ACC112 (cell line): Measurements from ENCODE around the gene TAF5L.
A peak's percentile ranks its signal among the peaks of the same experiment; 100 is the strongest.

ENCODE experiments used
- H2AFZ ChIP-seq: fragments of 200-600 bp; sonication (generic); one replicate; pipeline ENCODE4 v1.6.0; 2017; ENCODE audit warnings: antibody characterized with exemption, low read length; ENCODE audit not compliant: unreplicated experiment
- H3K27ac ChIP-seq: fragments of 200-600 bp; sonication (generic); 2 replicates; pipeline ENCODE4 v1.5.1; 2014; ENCODE audit warnings: low read depth, mild to moderate bottlenecking, antibody characterized with exemption, low read length, moderate library complexity
- H3K27me3 ChIP-seq: fragments of 200-600 bp; sonication (generic); 2 replicates; pipeline ENCODE4 v1.6.1; 2014; ENCODE audit warnings: mild to moderate bottlenecking, antibody characterized with exemption, low read length, moderate library complexity, mixed read lengths; ENCODE audit not compliant: insufficient read depth
- H3K36me3 ChIP-seq: fragments of 200-600 bp; sonication (generic); 2 replicates; pipeline ENCODE4 v1.6.1; 2016; ENCODE audit warnings: mild to moderate bottlenecking, antibody characterized with exemption, low read length, moderate library complexity, mixed read lengths; ENCODE audit not compliant: insufficient read depth
- H3K4me1 ChIP-seq: fragments of 200-600 bp; sonication (generic); one replicate; pipeline ENCODE4 v1.6.1; 2016; ENCODE audit warnings: low read length, mixed read lengths; ENCODE audit not compliant: insufficient read depth, unreplicated experiment, control insufficient read depth
- H3K4me3 ChIP-seq: fragments of 200-600 bp; sonication (generic); 2 replicates; pipeline ENCODE4 v1.5.1; 2014; ENCODE audit warnings: mild to moderate bottlenecking, low read depth, low read length
- H3K79me2 ChIP-seq: fragments of 200-600 bp; sonication (generic); one replicate; pipeline ENCODE4 v1.6.0; 2016; ENCODE audit warnings: low read length; ENCODE audit not compliant: control insufficient read depth, unreplicated experiment, insufficient read depth

Gene TAF5L

DNA sequence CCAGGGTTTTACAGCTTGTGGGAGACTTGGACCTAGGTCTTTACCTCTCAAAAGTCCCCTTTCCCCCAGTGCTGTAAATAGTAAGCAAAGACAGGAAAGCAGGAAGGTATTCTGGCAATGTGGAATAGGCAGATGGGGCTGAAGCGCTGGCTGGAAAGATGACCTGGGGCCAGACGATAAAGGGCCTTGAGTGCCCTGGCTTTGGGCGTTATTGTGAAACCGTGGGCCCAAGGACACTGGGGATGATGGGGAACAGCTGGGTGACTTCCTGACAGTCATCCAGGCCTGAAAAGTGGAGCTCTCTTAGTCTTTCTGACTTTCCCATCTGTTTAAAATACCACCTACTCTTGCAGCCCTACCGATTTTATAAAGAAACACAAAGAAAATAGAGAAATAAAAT lies 16.5 kb upstream of the TAF5L start:
- Histone ChIP-seq H3K27ac (no peak overlapping the region), H3K79me2 (peaks cover 15% of the 10 kb centered on the region), H3K4me1 (no peaks in the 10 kb centered on the region), H2AFZ (no peak overlapping the region), H3K4me3 (no peak overlapping the region), H3K27me3 (no peaks in the 10 kb centered on the region), H3K36me3 (no peaks in the 10 kb centered on the region)

DNA sequence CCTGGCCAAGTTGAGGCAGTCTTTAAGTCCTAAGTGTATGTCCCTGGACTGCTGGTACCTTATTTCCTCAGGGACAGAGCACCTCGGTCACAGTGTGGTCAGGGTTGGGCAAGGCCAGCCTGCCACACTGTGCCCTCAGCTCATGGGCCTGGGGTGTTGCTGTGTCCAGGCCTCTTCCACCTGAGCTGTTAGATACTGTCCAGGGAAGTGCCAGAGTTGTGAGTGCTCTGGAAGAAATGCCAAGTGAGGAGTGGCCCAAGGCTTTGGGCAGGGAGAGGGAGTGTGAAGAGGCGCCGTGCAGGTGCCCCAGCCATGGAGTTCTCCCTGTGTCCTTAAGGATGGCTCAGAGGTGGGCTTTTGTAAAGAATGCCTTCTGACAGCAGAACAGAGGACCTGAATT lies 15.4 kb upstream of the TAF5L start:
- peaks cover 18% of the 10 kb centered on the region for H3K79me2 ChIP-seq
- H3K4me3 ChIP-seq = no peak overlapping the region
- H3K27me3 ChIP-seq = no peaks in the 10 kb centered on the region
- H3K36me3 ChIP-seq = peaks cover 8% of the 10 kb centered on the region; the same call in 1 of the 2 replicates
- H2AFZ ChIP-seq = no peak overlapping the region
- H3K27ac ChIP-seq = no peak overlapping the region
- no peaks in the 10 kb centered on the region for H3K4me1 ChIP-seq

DNA sequence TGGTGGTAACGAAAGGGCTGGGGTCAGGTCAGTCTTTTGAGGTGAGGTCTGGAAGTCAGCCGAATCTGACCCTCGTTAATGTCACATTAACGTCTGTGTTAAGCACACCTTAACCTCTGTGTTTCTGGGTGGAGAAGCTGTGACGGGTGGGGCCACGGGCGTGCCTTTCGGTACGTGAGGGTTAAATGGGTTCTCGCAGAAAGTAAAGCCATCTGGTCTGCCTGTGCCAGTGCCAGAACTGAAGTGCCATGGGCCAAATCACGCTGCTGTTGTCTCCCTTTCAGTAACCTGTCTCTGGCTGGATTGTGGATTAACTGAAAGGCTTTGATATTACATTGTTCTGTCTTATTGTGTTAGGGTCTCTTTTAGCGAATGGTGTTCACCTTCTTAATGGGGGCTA lies 14.5 kb upstream of the TAF5L start:
- H3K4me3 ChIP-seq = no peak overlapping the region
- H3K79me2 ChIP-seq = peaks cover 19% of the 10 kb centered on the region
- H3K27ac ChIP-seq = no peak overlapping the region
- no peaks in the 10 kb centered on the region for H3K27me3 ChIP-seq
- peaks cover 8% of the 10 kb centered on the region; the same call in 1 of the 2 replicates for H3K36me3 ChIP-seq
- no peaks in the 10 kb centered on the region for H3K4me1 ChIP-seq
- H2AFZ ChIP-seq = no peak overlapping the region

DNA sequence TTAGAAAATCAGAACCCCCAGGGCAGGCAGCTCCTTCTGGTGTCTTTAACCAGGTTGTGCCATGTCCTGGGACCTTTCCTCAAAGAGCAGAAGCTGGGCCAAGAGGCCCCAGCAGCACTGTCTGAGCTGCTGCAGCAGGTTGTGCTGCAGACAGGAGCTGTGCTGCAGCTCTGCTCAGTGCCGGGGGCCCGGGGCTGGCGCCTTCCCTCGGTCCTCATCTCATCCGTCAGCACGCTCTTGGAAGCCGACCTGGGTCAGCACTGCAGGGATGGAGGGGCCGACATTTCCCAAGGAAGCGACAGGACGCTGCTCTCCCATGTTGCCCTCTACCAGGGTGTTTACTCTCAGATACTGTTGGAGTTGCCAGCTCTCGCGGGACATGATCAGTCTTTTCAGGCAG lies 11.8 kb upstream of the TAF5L start:
- H3K4me3 ChIP-seq = no peak overlapping the region
- peaks cover 8% of the 10 kb centered on the region; the same call in 1 of the 2 replicates for H3K36me3 ChIP-seq
- no peaks in the 10 kb centered on the region for H3K4me1 ChIP-seq
- peaks cover 27% of the 10 kb centered on the region for H3K79me2 ChIP-seq
- H3K27ac ChIP-seq = no peak overlapping the region
- H2AFZ ChIP-seq = no peak overlapping the region
- no peaks in the 10 kb centered on the region for H3K27me3 ChIP-seq

DNA sequence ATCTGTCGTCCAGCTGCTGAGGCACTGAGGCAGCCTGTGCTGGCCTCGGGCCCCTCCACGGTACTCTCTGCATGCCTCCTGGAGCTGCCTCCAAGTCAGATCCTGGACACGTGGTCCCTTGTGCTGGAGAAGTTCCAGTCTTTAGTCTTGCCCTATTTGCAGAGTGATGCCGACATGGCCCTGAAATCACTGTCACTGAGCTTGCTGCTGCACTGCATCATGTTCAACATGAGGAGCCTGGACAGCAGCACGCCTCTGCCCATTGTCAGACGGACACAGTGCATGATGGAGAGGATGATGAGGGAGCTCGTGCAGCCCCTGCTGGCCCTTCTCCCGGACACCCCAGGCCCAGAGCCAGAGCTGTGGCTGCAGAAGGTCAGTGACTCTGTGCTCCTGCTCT lies 10.1 kb upstream of the TAF5L start:
- Histone ChIP-seq H3K4me3 (no peak overlapping the region), H3K27ac (no peak overlapping the region), H3K4me1 (no peaks in the 10 kb centered on the region), H3K79me2 (peaks cover 36% of the 10 kb centered on the region), H3K27me3 (no peaks in the 10 kb centered on the region), H3K36me3 (peaks cover 8% of the 10 kb centered on the region), H2AFZ (no peak overlapping the region)

DNA sequence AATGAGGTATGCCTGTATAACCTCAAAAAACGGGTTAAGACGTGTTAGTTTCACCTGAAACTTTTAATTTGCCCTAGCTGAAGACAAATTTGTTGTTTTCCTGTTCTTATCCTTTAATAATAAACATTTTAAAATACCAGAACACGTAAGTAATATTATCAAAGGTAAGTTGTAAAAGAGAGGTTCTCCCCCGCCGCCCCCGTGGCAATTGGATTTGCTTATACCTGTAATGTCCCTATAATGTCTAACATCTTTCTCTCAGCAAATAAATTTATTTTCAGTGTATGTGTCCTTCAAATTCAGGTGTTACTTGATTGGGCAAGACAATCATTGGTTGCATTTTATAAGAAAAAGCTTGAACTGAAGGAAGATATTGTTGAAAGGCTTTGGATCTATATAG lies 6.0 kb upstream of the TAF5L start:
- no peak overlapping the region for H3K27ac ChIP-seq
- H3K36me3 ChIP-seq = peaks cover 14% of the 10 kb centered on the region
- H3K27me3 ChIP-seq = no peaks in the 10 kb centered on the region
- peaks cover 7% of the 10 kb centered on the region for H3K4me1 ChIP-seq
- peaks cover 60% of the 10 kb centered on the region for H3K79me2 ChIP-seq
- no peak overlapping the region for H2AFZ ChIP-seq
- no peak overlapping the region for H3K4me3 ChIP-seq

DNA sequence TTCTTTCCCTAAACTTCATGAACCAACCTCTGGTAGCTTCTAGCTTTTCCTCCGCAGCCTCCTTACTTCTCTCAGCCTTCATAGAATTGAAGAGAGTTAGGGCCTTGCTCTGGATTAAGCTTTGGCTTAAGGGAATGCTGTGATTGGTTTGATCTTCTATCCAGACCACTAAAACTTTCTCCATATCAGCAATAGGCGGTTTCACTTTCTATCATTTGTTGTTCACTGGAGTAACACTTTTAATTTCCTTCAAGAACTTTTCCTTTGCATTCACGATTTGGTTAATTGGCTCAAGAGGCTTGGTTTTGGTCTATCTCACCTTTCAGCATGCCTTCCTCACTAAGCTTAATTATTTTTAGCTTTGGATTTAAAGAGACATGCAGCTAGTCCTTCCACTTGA lies 5.2 kb upstream of the TAF5L start:
- peaks cover 64% of the 10 kb centered on the region for H3K79me2 ChIP-seq
- peaks cover 6% of the 10 kb centered on the region for H3K36me3 ChIP-seq

DNA sequence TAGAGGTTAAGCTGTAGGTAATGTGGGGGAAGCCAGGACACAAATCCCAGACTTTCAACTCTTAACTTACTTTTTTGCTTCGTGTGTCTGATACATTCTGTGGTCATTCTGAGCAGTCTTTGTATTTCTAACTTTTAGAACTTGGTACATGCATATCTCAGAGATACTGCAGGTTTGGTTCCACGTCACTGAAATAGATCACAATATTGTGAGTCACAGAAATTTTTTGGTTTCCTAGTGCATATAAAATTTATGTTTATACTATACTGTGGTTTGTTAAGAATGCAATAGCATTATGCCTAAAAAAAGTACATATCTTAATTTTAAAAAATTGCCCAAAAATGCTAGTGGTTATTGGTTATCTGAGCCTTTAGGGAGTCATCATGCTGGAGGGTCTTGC lies 3.3 kb upstream of the TAF5L start:
- Histone ChIP-seq H3K4me3 (no peak overlapping the region), H3K36me3 (peaks cover 6% of the 10 kb centered on the region), H3K79me2 (peaks cover 73% of the 10 kb centered on the region)

More for the DNA sequence above, 5.2 kb upstream of the TAF5L start:
- Histone ChIP-seq H3K27ac (no peak overlapping the region), H2AFZ (no peak overlapping the region), H3K27me3 (no peaks in the 10 kb centered on the region), H3K4me1 (peaks cover 7% of the 10 kb centered on the region), H3K4me3 (no peak overlapping the region)

DNA sequence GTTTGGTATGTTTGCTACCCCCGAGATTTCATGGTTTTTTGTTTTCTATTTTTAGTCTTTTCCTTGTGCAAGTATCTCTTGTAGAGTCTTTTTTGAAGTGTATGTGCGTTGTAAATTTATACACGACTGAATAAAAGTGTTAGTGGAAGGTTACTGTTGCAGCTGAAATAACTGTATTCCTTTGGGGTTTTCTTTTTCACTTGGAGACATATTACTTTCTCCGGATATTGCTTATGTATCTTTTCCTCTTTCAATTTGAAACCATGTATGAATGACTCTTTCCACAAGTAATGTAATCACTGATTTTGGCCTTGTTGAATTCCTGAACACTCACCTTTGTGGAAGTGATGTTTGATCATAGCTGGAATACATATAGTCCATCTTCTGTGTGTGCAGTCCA lies 1.1 kb upstream of the TAF5L start:
- peaks cover 6% of the 10 kb centered on the region for H3K36me3 ChIP-seq
- H3K27ac ChIP-seq = no peak overlapping the region
- peak overlapping the region; percentile 89 for H3K4me3 ChIP-seq
- peaks cover 84% of the 10 kb centered on the region for H3K79me2 ChIP-seq
- peaks cover 16% of the 10 kb centered on the region for H3K4me1 ChIP-seq
- H2AFZ ChIP-seq = peak overlapping the region; percentile 95
- no peaks in the 10 kb centered on the region for H3K27me3 ChIP-seq

More for the DNA sequence above, 3.3 kb upstream of the TAF5L start:
- Histone ChIP-seq H3K27ac (no peak overlapping the region), H3K27me3 (no peaks in the 10 kb centered on the region), H3K4me1 (peaks cover 12% of the 10 kb centered on the region), H2AFZ (no peak overlapping the region)

DNA sequence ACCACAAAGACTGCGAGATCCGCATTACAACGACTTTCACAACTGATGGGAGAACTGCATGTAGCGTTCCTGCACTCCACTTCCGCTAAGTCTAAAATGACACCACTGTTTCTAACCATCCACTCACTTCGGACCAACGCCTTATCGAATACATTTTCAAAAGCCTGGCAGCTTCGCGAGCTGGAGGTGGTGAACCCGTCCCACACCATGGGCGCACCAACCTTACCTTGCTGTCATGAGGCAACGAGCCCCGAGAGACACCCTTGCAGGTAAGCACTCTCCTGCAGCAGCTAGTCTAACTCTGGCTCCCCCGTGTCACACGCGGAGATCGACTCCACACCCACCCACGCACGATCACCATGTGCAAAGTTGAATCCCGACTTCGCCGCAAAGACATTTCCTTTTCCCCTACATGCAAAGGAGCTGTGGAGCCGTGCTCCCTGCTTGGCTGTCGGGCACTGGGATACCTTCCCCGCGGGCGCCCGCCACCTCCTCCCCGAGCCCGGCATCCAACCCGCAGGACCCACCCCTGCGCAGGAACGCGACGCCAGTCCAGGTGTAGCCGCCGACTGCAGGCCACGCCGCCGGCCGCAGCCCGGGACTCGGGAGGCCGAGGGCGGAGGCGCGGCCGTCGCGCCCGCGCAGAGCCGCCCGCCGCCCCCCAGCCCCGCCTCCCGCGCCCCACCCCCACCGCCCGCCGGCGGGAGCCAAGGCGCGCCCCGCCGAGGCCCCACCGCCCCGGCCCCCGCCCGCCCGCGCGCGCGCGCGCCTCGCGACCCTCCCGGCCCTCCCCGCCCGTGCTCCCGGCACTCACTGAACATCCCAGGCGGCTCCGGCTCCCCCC lies 629 bp downstream of the TAF5L start:
- H3K4me1 ChIP-seq = peaks cover 22% of the 10 kb centered on the region
- peak overlapping the region; percentile 31 for H3K27ac ChIP-seq
- peaks cover 86% of the 10 kb centered on the region for H3K79me2 ChIP-seq

DNA sequence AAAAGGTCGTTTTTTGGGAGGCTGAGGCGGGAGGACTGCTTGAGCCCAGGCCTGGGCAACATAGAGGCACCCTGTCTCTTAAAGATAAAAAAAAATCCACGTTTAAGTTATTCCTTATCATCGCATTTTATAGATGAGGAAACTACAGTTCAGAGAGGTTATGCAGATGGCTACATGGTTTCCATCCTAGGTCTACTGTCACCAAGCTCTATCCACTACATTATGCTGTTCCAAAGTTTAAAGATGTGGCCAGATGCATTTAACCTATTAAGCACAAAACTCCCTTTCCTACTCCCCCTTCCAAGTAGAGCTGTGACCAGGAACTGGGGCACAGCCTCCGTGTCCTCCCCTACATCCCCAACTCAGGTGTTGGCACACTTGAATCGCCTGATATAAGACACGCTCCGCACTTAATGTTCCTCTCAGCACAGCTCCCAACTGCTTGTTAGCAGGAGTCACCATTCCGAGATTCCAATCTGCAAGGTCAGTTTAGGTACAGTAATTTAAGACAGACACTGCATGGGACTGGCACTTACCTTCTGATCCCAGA lies 1.3 kb downstream of the TAF5L start:
- H3K27me3 ChIP-seq = no peaks in the 10 kb centered on the region
- peaks cover 22% of the 10 kb centered on the region for H3K4me1 ChIP-seq
- peaks cover 86% of the 10 kb centered on the region for H3K79me2 ChIP-seq
- H2AFZ ChIP-seq = no peak overlapping the region
- H3K4me3 ChIP-seq = peak overlapping the region; percentile 98
- H3K36me3 ChIP-seq = no peaks in the 10 kb centered on the region
- no peak overlapping the region for H3K27ac ChIP-seq

More for the DNA sequence above, 629 bp downstream of the TAF5L start:
- Histone ChIP-seq H3K36me3 (peaks cover 5% of the 10 kb centered on the region; the same call in 1 of the 2 replicates), H2AFZ (peak overlapping the region; percentile 57), H3K4me3 (peak overlapping the region; percentile 98), H3K27me3 (no peaks in the 10 kb centered on the region)
